SK-N-SH (cell line): ENCODE results near the gene MFSD8. TPM values are rescaled to one million over a fixed set of nuclear protein-coding genes. Genes with fewer than 3 reads are reported as not detected.
"Not testable (repeated sequence)": the region's sequence is repeated elsewhere in the genome, so short reads cannot be mapped to it uniquely, and the experiment has no call there.

ENCODE experiments used
- CTCF ChIA-PET: fragments of 300-600, 350-600 bp; formaldehyde crosslinking; extraction: SDS; loops from one replicate; lab custom pipeline; 2021; lab: Yijun Ruan, JAX
- POLR2A ChIA-PET: fragments of 350-600 bp; sonication (Branson Sonifier 250); formaldehyde crosslinking; extraction: SDS; loops from one replicate; lab custom pipeline; 2020; ENCODE audit warnings: antibody characterized with exemption, inconsistent platforms; lab: Yijun Ruan, JAX
- DNase-seq: peaks from one replicate; pipeline ENCODE4 v3.0.0; 2012
- H2AFZ ChIP-seq: fragments of 200-600 bp; sonication (generic); 2 replicates; pipeline ENCODE4 v1.8.1; 2016; ENCODE audit warnings: antibody characterized with exemption, mild to moderate bottlenecking, low read depth
- H3F3A ChIP-seq: fragments of 200-600 bp; sonication (generic); replicated peaks from 2 replicates; pipeline ENCODE3; 2016; ENCODE audit warnings: antibody characterized with exemption, mild to moderate bottlenecking; ENCODE audit not compliant: insufficient read depth
- H3K27ac ChIP-seq, 2 experiments: fragments of 200-500 bp in 1 of 2; fragments of 200-600 bp in 1 of 2; sonication (Bioruptor generic) in 1 of 2; sonication (generic), shearing (Covaris generic) in 1 of 2; 2 replicates each; pipeline versions ENCODE4 v1.5.1 to v1.6.1; 2014 to 2016; ENCODE audit warnings: low read depth in 2 of 2, inconsistent platforms in 1 of 2, low read length in 1 of 2, mild to moderate bottlenecking in 1 of 2, mixed read lengths in 1 of 2
- H3K27me3 ChIP-seq: fragments of 200-600 bp; sonication (generic), shearing (Covaris generic); 2 replicates; pipeline ENCODE4 v1.6.1; 2016; ENCODE audit warnings: mixed run types; ENCODE audit not compliant: insufficient read depth
- H3K36me3 ChIP-seq, 2 experiments: fragments of 200-500 bp in 1 of 2; fragments of 200-600 bp in 1 of 2; sonication (Bioruptor generic) in 1 of 2; sonication (generic) in 1 of 2; replicated peaks in 1 of 2; 2 replicates each; pipeline versions ENCODE3 to v1.5.1; 2014 to 2016; ENCODE audit warnings: low read length in 1 of 2, mild to moderate bottlenecking in 1 of 2; ENCODE audit not compliant: insufficient read depth in 2 of 2, control insufficient read depth in 1 of 2
- H3K4me1 ChIP-seq, 2 experiments: fragments of 200-500 bp in 1 of 2; fragments of 200-600 bp in 1 of 2; sonication (Bioruptor generic) in 1 of 2; sonication (generic), shearing (Covaris generic) in 1 of 2; 2 replicates each; pipeline versions ENCODE4 v1.5.1 to v1.6.1; 2014 to 2016; ENCODE audit warnings: low read depth in 1 of 2, low read length in 1 of 2, mixed run types in 1 of 2; ENCODE audit not compliant: insufficient read depth in 2 of 2, control insufficient read depth in 1 of 2
- H3K4me2 ChIP-seq: fragments of 200-600 bp; sonication (generic), shearing (Covaris generic); 2 replicates; pipeline ENCODE4 v1.6.1; 2017; ENCODE audit warnings: mixed run types
- H3K4me3 ChIP-seq, 2 experiments: fragments of 200-500 bp in 1 of 2; fragments of 200-600 bp in 1 of 2; sonication (Bioruptor generic) in 1 of 2; sonication (generic), shearing (Covaris generic) in 1 of 2; 2 replicates each; pipeline versions ENCODE4 v1.5.1 to v1.8.1; 2014 to 2016; ENCODE audit warnings: low read depth in 2 of 2, inconsistent platforms in 1 of 2, low read length in 1 of 2, mild to moderate bottlenecking in 1 of 2, mixed read lengths in 1 of 2, moderate library complexity in 1 of 2
- H3K79me2 ChIP-seq: fragments of 200-600 bp; sonication (generic); 2 replicates; pipeline ENCODE4 v1.8.1; 2017; ENCODE audit warnings: mild to moderate bottlenecking; ENCODE audit not compliant: insufficient read depth
- H3K9ac ChIP-seq: fragments of 200-600 bp; sonication (generic); 2 replicates; pipeline ENCODE4 v1.6.1; 2017; ENCODE audit warnings: mixed run types
- H3K9me2 ChIP-seq: fragments of 200-600 bp; sonication (generic); 2 replicates; pipeline ENCODE4 v1.6.1; 2017; ENCODE audit warnings: mixed run types
- H3K9me3 ChIP-seq: fragments of 200-600 bp; sonication (generic); 2 replicates; pipeline ENCODE4 v1.6.1; 2017; ENCODE audit warnings: mixed run types, mild to moderate bottlenecking, moderate library complexity
- H4K20me1 ChIP-seq: fragments of 200-600 bp; sonication (generic); 2 replicates; pipeline ENCODE4 v1.6.1; 2017; ENCODE audit warnings: mild to moderate bottlenecking, mixed run types; ENCODE audit not compliant: insufficient read depth
- ELF1 ChIP-seq: IDR thresholded peaks from 2 replicates; pipeline ENCODE4 v1.4.0; 2012
- FOXJ3 ChIP-seq: sonication (generic); formaldehyde crosslinking; IDR thresholded peaks from 2 replicates; pipeline ENCODE4 v1.5.1; 2020; ENCODE audit warnings: mild to moderate bottlenecking, missing genetic modification reagents
- FOXM1 ChIP-seq: IDR thresholded peaks from 2 replicates; pipeline ENCODE4 v1.4.0; 2012; ENCODE audit warnings: low read depth, mild to moderate bottlenecking
- GATA2 ChIP-seq: sonication (generic); formaldehyde crosslinking; IDR thresholded peaks from 2 replicates; pipeline ENCODE4 v1.5.0; 2020; ENCODE audit warnings: mild to moderate bottlenecking, missing genetic modification reagents
- MAX ChIP-seq: IDR thresholded peaks from 2 replicates; pipeline ENCODE4 v1.4.0; 2012; ENCODE audit warnings: low read depth
- MEF2A ChIP-seq: IDR thresholded peaks from 2 replicates; pipeline ENCODE4 v1.4.0; 2012; ENCODE audit warnings: low read depth, borderline replicate concordance
- NFIC ChIP-seq: IDR thresholded peaks from 2 replicates; pipeline ENCODE4 v1.4.0; 2012; ENCODE audit warnings: borderline replicate concordance
- NRF1 ChIP-seq: IDR thresholded peaks from 2 replicates; pipeline ENCODE4 v1.6.1; 2012; ENCODE audit warnings: low read depth, mild to moderate bottlenecking, low read length
- PBX3 ChIP-seq: IDR thresholded peaks from 2 replicates; pipeline ENCODE4; 2012
- POLR2AphosphoS5 ChIP-seq: IDR thresholded peaks from 2 replicates; pipeline ENCODE4 v1.6.1; 2012; ENCODE audit warnings: low read depth, low read length
- RFX5 ChIP-seq: IDR thresholded peaks from 2 replicates; pipeline ENCODE4 v1.6.1; 2012; ENCODE audit warnings: mild to moderate bottlenecking, improper control_type of control experiment, low read length
- TAF1 ChIP-seq: IDR thresholded peaks from 2 replicates; pipeline ENCODE4 v1.6.1; 2012; ENCODE audit warnings: low read depth, mild to moderate bottlenecking, low read length, moderate library complexity, borderline replicate concordance
- USF2 ChIP-seq: fragments of 150-350 bp; IDR thresholded peaks from 2 replicates; pipeline ENCODE4 v1.6.1; 2017; ENCODE audit warnings: antibody characterized with exemption, low read length, low read depth, borderline replicate concordance
- YY1 ChIP-seq: IDR thresholded peaks from 2 replicates; pipeline ENCODE4 v1.4.0; 2012; ENCODE audit warnings: low read depth, mild to moderate bottlenecking
- WGBS: methylation state at CpG from one replicate; pipeline ENCODE4 v1.1.6; 2017; ENCODE audit warnings: low lambda C conversion rate; 5-methylcytosine and 5-hydroxymethylcytosine counted together
- polyA plus RNA-seq, 3 experiments: library from polyadenylated mRNA; depleted of rRNA; stranded (reverse); fragments of >200 nt; gene quantifications; 2 replicates each; pipeline ENCODE4 v1.2.3, GENCODE V29; 2012
- TF ChIP-seq, protein P1 (sequence below): fragments of 150-350 bp; IDR thresholded peaks from 2 replicates; pipeline ENCODE4 v1.6.1; 2016; ENCODE audit warnings: mild to moderate bottlenecking, low read depth, low read length

Gene MFSD8
- polyA plus RNA-seq, 1 of the 3 experiments (the other 2 are of a cell fraction) = 7.5 TPM

DNA sequence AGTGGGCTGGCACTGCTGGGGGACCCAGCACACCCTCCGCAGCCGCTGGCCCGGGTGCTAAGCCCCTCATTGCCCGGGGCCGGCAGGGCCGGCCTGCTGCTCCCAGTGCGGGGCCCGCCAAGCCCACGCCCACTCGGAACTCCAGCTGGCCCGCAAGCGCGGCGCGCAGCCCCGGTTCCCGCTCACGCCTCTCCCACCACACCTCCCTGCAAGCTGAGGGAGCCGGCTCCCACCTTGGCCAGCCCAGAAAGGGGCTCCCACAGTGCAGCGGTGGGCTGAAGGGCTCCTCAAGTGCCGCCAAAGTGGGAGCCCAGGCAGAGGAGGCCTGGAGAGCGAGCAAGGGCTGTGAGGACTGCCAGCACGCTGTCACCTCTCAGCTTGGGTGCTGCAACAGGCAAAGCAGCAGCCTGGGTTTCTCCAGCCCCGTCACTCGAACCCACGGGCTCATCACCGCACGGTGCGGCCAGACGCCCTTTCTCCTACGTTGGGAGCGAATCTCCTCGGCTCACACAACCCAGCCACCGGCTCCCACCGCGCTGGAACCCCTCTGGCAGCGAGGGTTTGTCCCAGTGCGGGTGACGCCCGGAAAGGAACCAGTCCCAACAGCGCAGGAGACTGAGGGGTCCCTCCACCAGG, 429 bp downstream of the MFSD8 start:
- peaks cover 3 to 13% of the 10 kb centered on the region in 2 experiments for H3K36me3 ChIP-seq
- H3K79me2 ChIP-seq = peaks cover 76% of the 10 kb centered on the region
- ChIA-PET CTCF (interaction anchor here (1.1 to 1.8 kb wide), 7 partner anchors 19 to 182 kb away, joined by 3 to 7 read pairs (median 4); partner anchors contain the start of genes HSPA4L and PLK4), POLR2A (interaction anchor here (0.8 to 1.9 kb wide), 5 partner anchors 77 to 183 kb away, joined by 3 to 26 read pairs (median 7); partner anchors contain the start of genes HSPA4L, LARP1B and PLK4)
- peak overlapping the region; percentile 87 to 90 for H3K27ac ChIP-seq
- H3K4me2 ChIP-seq = peak overlapping the region; percentile 90
- peaks cover 10% of the 10 kb centered on the region for H3F3A ChIP-seq
- not testable (repeated sequence) for H3K9me2 ChIP-seq, H3K4me1 ChIP-seq, H3K27me3 ChIP-seq, H4K20me1 ChIP-seq, DNase-seq, H3K9me3 ChIP-seq
- 0 out of 2 replicates have a peak, but pooled peaks have one; percentile 39 for TF ChIP-seq FOXJ3 (CRISPR knock-in tag)
- peak overlapping the region; percentile 99 for H2AFZ ChIP-seq
- H3K4me3 ChIP-seq = peak overlapping the region; percentile 99
- H3K9ac ChIP-seq = peak overlapping the region; percentile 88
- WGBS = 4% methylated on average over 10 of the region's 41 CpGs

- 81% methylated on average over 10 of the region's 35 CpGs for WGBS
- H3K27me3 ChIP-seq, H3K4me1 ChIP-seq, DNase-seq, H3K9me3 ChIP-seq, H3K9me2 ChIP-seq, H4K20me1 ChIP-seq, H3K27ac ChIP-seq, POLR2A ChIA-PET: not testable (repeated sequence)
- Histone ChIP-seq H3K36me3 (peaks cover 3 to 18% of the 10 kb centered on the region in 2 experiments), H3K4me2 (peak overlapping the region; percentile 90), H2AFZ (0 out of 2 replicates have a peak overlapping the region, but pooled peaks have one; percentile 49), H3K4me3 (peak overlapping the region; percentile 99), H3K9ac (peak overlapping the region; percentile 88; the same call in 1 of the 2 replicates), H3F3A (peaks cover 10% of the 10 kb centered on the region), H3K79me2 (peaks cover 77% of the 10 kb centered on the region)
- CTCF ChIA-PET = interaction anchor here (1.8 kb wide), 1 partner anchor 181 kb away, joined by 7 read pairs; the partner anchor contains the start of gene HSPA4L
These were observed 1.2 kb downstream of the MFSD8 start for GRCh38 chr4:127963633-127964398.

GRCh38 chr4:127959794-127960193, 5.2 kb downstream of the MFSD8 start:
- peaks cover 9 to 37% of the 10 kb centered on the region in 2 experiments for H3K36me3 ChIP-seq
- no peaks in the 10 kb centered on the region; a peak in 1 of 4 replicates for H3K4me1 ChIP-seq
- no peaks in the 10 kb centered on the region for H3K27me3 ChIP-seq
- POLR2A ChIA-PET = no interaction called here
- H3K4me2 ChIP-seq = no peak overlapping the region
- no peak overlapping the region for H3K9ac ChIP-seq
- WGBS = 45% methylated on average over 1 of the region's 1 CpG
- peaks cover 71% of the 10 kb centered on the region for H3K79me2 ChIP-seq
- no peak overlapping the region for H3K4me3 ChIP-seq
- no peaks in the 10 kb centered on the region for H4K20me1 ChIP-seq
- TF ChIP-seq MAX (no peak), MEF2A (no peak), USF2 (no peak), POLR2AphosphoS5 (no peak), RFX5 (no peak), NFIC (no peak), FOXM1 (no peak), TAF1 (no peak), NRF1 (no peak), PBX3 (no peak), GATA2 (CRISPR knock-in tag) (no peak), YY1 (no peak), ELF1 (no peak)
- TF ChIP-seq, protein P1, sequence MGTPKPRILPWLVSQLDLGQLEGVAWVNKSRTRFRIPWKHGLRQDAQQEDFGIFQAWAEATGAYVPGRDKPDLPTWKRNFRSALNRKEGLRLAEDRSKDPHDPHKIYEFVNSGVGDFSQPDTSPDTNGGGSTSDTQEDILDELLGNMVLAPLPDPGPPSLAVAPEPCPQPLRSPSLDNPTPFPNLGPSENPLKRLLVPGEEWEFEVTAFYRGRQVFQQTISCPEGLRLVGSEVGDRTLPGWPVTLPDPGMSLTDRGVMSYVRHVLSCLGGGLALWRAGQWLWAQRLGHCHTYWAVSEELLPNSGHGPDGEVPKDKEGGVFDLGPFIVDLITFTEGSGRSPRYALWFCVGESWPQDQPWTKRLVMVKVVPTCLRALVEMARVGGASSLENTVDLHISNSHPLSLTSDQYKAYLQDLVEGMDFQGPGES = no peak
- no peak for DNase-seq
- H3K9me2 ChIP-seq = no peaks in the 10 kb centered on the region
- H3K9me3 ChIP-seq = no peaks in the 10 kb centered on the region
- 0 out of 4 replicates have a peak overlapping the region, but pooled peaks of 1 of the 2 experiments have one; percentile 21 for H3K27ac ChIP-seq
- CTCF ChIA-PET = no interaction called here
- peaks cover 10% of the 10 kb centered on the region for H3F3A ChIP-seq
- H2AFZ ChIP-seq = no peak overlapping the region
